GM18868 (cell line): Measurements from ENCODE around the gene NIT2.
"Not testable (repeated sequence)": the region's sequence is repeated elsewhere in the genome, so short reads cannot be mapped to it uniquely, and the experiment has no call there.

Source experiments
- ATAC-seq: cut with Tn5 transposase; IDR thresholded peaks from one replicate; pipeline ENCODE4 v1.9.1; 2021; ENCODE audit warnings: mild to moderate bottlenecking, moderate library complexity; ENCODE audit not compliant: unreplicated experiment

Gene NIT2

DNA sequence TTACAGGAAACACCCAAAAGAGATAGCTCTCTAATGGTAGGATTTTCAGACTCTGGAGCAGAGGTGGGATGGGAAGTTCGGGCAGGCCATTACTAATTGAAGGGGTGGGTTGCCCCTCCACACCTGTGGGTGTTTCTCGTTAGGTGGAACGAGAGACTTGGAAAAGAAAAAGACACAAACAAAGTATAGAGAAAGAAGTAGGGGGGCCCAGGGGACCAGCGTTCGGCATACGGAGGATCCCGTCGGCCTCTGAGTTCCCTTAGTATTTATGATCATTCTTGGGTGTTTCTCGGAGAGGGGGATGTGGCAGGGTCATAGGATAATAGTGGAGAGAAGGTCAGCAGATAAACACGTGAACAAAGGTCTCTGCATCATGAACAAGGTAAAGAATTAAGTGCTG, 1.7 kb downstream of the NIT2 start:
- not testable (repeated sequence) for ATAC-seq

DNA sequence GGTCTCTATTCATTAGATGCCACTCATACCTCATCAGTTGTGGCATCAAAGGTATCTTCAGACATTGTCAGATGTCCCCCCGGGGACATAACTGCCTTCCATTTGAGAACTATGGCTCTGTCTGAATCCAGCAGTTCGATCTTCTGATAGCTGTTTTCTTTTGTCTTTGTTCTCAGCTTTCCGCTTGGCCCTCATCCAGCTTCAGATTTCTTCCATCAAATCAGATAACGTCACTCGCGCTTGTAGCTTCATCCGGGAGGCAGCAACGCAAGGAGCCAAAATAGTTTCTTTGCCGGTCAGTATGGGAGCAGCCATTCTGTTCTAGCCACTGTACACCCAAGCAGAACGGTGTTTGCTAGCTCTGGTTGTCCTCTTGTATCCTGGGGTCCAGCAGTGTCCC, 4.4 kb downstream of the NIT2 start:
- ATAC-seq, result no peak

DNA sequence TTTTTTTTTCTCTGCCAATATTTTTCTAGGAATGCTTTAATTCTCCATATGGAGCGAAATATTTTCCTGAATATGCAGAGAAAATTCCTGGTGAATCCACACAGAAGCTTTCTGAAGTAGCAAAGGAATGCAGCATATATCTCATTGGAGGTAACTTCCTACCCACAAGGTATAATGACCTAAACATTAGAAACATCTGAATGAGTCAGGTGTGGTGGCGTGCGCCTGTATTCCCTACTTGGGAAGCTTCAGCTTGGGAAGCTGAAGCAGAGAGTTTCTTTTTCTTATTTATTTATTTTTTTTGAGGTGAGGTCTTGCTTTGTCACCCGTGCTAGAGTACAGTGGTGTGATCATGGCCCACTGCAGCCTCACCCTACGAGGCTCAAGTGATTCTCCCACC, 5.2 kb downstream of the NIT2 start:
- no peak for ATAC-seq

DNA sequence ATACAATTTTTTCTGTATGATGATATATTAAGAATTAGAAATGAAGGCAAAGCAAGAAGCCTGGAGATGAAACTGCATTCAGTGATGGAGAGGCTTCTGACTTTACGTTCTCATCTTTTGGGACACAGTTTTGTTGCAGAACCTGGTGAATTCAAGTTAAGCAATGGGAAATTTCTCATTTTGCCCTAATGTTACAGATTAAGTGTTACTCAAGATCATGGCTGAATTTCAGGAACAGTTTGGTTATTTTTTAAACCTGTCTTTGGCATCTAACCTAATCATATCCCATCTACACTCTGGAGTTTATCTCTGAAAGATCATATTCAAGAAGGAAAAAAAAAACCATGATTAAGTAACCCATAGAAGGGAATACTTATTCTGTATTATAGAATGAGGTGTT, 6.0 kb downstream of the NIT2 start:
- ATAC-seq, result no peak

DNA sequence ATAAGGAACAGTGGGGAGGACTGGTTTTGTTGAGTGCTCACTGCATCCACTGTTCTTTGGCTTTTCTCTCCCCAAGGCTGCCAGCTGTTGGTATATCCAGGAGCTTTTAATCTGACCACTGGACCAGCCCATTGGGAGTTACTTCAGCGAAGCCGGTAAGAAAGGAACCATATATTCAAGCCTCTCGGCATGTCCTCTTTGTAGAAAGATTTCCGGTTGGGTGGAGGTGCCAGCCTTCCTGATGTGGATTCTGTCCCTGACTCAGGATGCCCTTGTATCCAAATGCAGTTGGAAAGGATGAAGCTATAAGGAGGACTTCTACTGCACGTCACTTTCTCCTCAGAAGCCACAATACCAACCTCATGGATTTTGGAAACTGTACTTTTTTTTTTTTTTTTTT, 14.2 kb downstream of the NIT2 start:
- ATAC-seq, result no peak

DNA sequence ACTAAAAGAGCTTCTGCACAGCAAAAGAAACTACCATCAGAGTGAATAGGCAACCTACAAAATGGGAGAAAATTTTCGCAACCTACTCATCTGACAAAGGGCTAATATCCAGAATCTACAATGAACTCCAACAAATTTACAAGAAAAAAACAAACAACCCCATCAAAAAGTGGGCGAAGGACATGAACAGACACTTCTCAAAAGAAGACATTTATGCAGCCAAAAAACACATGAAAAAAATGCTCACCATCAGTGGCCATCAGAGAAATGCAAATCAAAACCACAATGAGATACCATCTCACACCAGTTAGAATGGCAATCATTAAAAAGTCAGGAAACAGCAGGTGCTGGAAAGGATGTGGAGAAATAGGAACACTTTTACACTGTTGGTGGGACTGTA, 17.2 kb downstream of the NIT2 start:
- ATAC-seq, result not testable (repeated sequence)

DNA sequence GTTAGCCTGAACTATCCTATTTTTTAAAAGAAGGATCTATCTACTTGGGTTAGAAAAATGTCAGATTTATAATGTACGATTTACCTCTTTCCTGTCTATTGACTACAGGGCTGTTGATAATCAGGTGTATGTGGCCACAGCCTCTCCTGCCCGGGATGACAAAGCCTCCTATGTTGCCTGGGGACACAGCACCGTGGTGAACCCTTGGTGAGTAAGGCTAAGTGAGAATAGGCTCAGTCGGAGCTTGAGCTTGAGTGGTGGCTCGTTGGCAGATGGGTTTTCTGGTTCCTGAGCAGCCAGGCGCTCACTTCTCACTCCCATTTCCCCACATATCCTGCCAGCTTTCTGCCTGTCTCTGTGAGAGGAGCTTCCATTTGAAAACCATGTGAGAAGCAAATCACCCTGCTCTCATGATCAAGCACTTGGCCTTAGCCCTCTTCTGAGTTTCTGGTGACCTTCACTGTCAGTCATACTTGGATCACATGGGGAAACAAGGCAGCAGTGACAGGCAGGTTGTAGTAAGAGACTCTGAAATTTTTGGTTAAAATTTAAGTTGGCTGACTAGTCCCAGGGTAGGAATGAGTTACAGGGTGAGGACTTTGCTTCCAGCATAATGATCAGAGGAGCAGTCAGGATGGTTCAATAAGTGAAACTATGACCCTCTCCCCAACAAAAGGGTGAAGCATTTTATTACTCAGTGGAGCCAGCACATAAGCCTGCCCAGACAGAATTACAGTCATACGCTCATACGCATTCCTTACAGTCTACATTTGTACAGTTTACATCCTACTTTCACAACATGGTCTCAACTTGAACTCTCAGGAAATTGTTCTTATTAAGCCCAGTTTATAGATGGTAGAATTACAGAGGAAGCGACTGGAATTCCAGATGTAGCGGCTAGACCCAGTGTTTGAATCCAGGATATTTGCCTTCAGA, 18.0 kb downstream of the NIT2 start:
- no peak for ATAC-seq

DNA sequence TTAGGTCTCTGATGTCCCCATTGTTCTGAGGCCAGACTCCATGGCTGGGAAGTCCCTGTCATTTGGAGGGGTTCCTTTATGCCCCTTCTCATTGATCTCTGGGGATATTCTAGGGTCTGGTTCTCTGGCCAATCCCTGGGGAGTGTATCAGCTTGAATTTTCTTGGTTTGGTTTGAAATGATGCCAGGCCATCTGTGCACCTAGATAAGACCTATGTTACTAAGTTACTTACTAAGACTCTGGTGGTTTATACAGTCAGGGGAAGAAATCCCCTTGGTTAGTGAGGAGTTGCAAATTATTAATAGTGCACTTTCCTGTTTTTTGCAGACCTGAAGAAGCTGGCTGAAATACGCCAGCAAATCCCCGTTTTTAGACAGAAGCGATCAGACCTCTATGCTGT, 20.3 kb downstream of the NIT2 start:
- ATAC-seq, result no peak

DNA sequence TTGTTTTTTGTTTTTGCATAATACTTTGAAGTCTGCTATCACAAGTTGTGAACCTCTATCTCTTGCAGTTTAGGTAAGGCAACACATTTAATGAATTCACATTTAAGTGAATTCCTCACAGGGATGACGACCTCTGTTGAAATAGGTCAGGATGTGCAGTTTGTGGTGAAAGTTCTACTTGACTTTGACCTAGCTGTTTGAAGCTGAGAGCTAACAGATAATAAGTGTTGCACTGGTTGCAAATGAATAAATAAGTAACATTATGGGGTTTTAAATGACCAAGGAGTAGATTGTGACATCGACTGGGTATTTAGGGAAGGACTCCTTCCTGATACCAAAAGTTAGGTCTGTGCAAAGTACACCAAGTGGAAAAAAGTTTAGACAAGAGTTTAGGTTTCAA, 23.9 kb downstream of the NIT2 start:
- ATAC-seq, result no peak

DNA sequence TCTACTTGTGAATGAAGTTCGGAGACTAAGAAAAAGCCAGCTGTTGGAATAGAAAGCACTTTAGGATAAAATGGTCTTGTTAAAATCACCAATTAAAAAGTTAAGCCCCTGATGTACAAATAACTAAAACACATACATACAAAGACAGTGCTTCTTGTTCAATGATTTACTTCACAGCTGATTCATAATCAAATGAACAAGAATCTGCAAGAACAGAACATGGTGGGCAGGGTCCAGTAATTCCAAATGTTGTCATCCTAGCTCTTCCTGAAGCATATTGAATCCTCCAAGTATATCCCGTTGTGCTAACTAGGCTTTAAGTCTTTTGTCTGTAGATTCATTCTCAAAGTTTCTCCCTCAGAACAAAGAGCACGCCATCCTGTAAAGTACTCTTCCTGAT, 24.5 kb downstream of the NIT2 start:
- no peak for ATAC-seq

DNA sequence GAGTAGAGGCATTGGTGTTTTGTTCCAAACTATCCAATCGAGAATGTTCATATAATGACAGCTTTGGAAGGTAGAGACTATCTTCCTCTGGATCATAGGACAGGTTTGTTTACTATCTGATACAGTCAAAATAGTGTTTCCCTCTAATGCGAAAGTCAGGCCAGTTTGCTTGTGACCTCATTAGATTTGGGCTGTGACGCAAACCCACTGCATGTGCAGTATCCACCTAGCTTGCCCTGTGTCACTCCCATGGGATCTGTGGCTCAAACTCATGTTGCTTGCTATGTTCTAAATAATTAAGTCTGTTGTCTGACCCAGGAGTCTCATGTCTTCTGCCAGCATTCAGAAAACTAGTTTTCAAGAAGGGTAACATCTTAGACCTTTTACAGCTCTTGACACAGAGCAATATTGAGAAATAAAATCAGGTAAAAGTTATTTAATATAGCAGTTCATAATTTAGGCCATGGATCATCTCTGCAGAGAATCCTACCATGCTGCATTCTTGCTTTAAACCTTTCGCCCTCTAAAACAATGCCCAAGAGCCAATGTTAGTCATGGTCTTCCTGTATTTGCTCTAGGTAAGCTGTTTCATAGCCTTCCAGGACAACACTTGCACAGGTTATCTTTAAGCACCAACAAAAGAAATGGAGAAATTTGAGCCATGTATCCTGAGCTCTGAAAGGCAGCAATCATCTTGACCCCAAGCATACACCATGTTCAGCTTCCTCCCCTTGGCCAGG, 26.4 kb downstream of the NIT2 start:
- ATAC-seq, result no peak

DNA sequence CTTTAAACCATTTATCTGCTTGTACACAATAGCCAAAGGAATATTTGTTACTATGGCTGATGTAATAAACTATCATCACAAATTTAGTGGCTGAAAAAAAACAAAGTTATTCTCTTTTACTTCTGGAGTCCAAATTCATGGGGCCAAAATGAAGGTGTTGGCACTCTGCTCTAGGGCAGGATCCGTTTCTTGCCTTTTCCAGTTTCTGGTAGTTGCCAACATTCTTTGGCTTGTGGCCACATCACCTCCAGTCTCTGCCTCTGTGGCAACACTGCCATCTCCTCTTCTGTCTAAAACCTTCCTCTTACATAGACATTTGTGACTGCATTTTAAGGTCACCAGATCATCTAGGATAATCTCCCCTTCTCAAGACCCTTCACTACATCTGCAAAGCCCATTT, 27.3 kb downstream of the NIT2 start:
- no peak for ATAC-seq

DNA sequence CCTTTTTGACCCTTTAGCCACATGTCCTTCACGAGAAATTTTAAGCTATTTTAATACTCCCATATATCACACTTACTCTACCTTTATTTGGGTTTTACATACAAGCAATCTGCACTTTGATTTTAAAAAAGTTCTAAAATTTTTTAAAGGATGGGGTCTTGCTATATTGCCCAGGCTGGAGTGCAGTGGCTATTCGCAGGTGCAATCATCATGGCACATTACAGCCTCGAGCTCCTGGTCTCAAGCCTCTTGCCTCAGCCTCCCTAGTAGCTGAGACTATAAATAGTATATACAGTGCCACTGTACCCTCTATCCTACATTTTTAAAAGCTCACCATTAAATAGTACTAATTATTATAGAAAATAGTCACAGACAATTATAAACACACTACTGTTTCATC, 29.9 kb downstream of the NIT2 start:
- ATAC-seq, result no peak

DNA sequence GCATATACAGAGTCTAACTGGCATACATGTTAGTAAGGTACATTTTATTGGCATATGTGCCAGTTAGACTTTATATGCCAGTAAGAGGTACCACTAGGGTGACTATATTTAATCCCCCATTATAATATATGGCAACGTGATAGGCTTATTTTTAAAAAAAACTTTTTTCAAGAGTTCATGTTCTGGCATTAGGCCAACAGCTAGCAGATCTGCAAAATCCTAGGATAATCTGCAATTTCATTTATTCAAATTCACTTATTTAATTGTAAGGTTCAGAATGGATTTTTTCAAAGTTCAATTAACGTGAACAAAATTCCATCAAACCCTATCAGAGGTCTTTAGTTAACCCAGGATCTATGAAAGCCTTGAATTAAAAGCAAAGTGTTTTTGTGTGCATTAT, 31.9 kb downstream of the NIT2 start:
- no peak for ATAC-seq

DNA sequence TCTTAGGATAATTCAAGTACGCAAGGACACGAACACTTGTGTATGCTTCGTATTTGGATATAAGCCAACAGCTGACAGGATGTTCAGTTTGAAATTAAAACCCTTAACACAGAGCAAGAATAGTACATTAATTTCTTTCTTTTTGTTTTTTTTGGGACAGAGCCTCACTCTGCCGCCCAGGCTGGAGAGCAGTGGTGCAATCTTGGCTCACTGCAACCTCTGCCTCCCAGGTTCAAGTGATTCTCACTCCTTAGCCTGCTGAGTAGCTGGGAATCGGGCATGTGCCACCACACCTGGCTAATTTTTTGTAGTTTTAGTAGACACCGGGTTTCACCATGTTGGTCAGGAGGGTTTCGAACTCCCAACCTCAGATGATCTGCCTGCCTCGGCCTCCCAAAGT, 33.9 kb downstream of the NIT2 start:
- ATAC-seq, result no peak

DNA sequence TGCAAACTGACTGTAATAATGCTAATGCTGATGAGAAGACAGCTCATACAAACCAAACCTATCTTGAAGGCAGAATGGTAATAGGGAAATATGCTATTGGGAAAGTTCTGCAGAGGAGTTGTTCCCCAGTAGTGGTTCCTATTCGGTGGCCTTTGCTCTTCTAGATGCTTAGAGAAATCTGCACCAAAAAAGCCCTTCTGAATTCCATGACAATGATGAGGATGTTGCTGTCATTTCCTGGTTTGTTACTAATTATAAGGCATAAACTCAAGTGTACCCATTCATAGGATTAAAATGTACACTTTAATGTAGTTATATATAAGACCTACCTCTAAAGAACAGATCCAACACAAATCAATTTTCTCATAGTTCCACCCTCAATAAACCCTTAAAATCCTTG, 36.2 kb downstream of the NIT2 start:
- ATAC-seq, result no peak

DNA sequence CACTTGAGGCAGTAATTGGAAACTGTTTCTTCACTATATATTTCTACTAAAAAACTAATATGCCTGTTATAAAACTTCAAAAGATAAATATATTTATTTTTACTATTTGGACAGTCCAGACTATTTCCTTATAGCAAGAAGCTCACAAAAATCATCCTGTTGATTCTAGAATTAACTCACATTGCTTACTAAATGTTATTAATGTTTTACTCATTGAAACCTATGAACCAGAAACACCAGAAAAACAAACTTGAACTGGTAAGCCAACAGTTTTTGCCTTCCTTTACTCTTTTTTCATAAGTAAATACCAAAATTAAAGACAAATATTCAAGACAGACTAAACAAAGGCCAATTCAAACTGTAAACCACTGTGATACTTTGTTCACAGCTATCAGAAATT, 40.0 kb downstream of the NIT2 start:
- ATAC-seq, result no peak

DNA sequence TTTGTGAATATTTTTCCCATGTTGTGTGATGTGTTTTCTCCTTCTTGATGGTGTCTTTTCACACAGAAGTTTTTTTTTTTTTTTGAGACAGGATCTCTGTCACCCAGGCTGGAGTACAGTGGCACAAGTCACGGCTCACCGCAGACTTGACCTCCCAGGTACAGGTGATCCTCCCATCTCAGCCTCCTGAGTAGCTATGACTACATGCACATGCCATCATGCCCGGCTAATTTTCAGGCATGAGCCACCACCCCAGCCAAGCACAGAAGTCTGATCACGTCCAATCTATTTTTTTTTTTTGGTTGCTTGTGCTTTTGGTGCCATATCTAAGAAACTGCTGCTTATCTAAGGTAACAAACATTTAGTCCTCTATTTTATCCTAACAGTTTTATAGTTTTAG, 41.7 kb downstream of the NIT2 start:
- ATAC-seq, result no peak

DNA sequence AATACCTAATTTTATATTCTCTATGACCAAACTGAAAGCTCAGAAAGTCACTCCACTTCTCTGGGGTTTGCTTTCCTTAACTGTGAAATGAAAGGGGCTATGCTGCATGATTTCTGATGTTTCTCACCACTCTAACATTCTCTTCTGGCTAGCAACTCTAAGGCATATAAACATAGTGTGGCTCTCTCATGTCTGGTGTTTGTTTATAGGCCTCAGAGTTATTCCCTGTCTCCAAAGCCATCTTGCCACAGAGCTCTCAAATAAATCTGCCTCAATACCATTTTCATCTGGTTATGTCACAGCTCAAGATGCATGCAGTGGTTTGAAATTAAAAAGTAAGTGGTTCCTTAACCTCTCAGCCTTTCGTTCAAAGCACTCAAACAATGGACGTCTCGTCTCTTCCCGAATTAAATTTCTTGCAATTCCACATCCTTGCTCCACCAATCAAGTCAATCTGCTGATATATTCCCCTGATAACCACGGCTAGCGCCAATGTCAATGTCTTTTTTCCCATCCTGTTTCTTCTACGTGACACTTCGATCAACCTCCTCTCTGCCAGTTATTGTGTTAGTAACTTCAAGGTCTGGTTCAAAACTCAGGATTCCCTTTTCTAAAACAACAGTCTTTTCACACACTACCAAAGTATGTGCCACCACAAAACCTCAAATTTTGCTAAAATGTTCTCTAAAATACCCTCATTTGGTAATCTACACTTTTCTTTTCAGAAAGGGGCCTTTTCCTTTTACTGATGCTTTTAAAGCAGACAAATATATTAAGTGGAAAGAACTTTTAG, 50.4 kb downstream of the NIT2 start:
- ATAC-seq, result no peak

DNA sequence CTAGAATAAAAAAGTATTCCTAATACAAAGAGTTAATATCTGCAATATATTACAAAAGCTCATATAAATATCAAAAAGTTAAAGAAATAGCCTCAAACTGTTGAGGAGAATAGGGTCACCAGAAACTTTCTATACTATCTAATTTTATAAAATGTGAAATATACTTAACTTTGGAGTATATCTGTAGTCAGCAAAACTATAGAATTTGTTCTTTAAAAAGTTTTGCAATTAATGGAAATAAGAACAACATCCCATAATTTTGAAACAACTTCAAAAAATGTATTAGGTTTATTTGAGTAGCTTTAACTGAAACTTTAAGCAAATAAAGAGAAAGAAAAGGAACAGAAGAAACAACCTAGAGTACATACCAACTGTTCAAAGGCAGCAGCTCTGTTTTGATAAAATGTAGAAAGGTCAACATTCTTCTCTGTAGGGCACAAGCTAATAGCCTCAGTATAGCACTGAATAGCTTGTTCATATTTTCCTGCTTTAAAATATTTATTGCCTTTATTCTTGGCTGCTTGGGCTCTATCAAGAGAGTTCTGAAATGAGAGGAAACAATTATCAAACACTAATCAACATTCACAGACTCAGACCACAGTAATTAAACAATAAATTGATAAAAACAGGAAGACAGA, 52.0 kb downstream of the NIT2 start:
- ATAC-seq, result no peak

DNA sequence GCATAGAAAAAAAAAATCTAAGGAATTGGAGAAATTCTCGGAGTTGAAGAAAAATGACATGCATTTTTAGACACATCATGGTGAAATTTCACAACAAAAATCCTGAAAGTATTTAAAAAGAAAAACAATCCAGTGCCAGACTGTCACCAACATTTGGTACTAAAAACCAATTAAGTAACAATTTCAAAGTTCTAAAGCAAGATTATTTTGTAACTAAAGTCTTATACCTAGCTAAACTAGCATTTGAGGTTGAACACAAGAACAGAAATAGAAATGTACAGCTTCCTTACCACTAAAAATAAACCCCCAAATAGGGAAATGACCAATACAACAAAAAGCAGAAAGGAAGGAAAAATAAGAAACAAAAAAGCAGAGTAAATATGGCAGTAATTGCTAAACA, 54.5 kb downstream of the NIT2 start:
- ATAC-seq, result no peak
